Raji (cell line): ENCODE results near the gene KIDINS220.

Experiments
- POLR2A ChIP-seq: IDR thresholded peaks from 2 replicates; pipeline ENCODE4 v1.6.1; 2011; ENCODE audit warnings: low read depth, low read length, control low read depth; ENCODE audit not compliant: insufficient read depth

Gene KIDINS220

GRCh38 chr2:8836971-8837794 is at the start of gene KIDINS220:
Gene KIDINS220 (minus strand): TSS chr2:8837613. CDS start chr2:8827093, 10,520 bp downstream.
- TF ChIP-seq POLR2A, result peak; percentile 90

GRCh38 chr2:8886876-8887275 is 49.5 kb upstream of the KIDINS220 start:
- TF ChIP-seq POLR2A, result no peak

DNA sequence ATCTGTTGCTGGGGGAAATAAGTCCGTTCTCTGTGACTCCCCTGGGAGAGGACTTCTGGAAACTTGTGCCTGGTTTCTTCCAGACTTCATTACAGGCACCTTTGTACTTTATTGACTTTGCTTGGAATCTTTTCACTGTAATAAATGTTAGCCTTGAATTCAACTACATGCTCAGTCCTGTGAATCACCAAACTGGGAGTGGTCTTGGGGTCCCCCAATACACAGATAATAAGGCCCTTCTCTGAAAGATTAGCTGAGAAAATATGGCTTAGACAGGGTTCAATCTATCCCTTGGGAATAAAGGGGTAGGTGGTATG is 48.7 kb upstream of the KIDINS220 start:
- no peak for TF ChIP-seq POLR2A

DNA sequence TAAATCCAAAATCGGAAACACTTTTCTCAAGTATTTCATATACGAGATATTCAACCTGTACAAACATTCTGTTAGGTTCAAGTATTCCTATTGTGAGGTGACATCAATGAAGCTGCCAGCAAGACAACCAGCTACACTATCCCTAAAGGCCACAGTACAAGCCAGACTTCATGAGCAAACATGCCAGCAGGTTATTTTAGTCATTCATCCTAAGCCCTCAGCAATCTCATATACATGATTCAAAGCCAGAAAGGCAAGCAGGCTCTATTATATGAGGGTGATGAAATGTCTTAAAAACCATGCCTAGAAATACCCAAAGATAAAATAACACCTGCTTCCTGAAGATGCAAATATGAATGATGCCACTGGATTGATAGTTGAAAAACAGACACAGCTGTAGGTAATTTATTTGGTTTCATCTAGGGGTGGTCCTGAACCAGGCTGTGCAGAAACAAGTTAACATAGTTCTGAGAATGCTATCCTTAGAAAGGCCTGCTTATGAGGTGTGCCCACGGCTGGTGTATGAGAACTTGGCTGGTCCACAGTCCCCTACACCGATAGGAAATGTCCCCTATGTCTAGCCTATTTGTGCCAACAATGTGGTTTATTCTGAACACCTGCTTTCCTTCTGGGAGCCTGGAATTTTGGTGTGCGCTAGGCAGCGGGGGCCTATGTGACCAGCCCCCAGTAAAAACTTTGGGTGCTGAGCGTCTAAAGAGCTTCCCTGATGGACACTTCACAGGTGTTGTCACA is 48.2 kb upstream of the KIDINS220 start:
- TF ChIP-seq POLR2A, result no peak

- no peak for TF ChIP-seq POLR2A
Observed at GRCh38 chr2:8884812-8885211, 47.4 kb upstream of the KIDINS220 start.

DNA sequence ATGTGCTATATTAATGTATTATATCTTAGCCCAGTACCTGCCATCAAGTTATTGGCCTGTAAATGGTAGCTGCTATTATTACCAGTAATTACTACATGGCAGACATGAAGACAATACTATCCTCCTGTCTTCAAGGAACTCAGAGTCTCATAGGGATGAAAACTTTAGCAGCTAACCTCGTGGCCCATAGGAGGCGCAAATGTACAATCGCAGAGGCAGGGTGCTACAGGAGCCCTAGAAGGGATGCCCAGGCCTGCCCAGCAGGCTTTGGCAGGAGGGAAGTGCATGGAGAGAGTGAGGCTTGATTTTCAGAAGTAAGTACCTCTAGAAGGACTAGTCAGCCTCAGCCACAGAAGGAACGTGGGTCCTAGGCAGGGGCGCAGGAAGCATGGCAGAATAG is 44.7 kb upstream of the KIDINS220 start:
- no peak for TF ChIP-seq POLR2A

DNA sequence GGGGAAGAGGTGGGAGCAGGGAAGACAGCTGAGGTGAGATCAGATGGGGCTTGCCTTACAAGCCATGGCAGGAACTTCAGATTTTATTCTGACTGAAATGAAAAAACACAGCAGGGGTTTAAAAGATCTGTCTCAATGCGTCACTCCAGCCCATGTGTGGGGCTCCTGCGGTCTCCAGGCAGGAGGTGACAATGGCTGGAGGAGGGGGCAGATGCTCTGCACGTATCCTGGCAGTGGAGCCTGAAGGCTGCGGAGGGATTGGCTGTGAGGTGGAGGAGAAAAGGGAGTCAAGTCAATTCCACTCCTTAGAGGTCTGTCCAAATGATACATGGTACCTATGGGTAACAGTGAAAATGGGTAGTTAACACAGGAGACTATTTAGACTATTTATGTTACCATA is 40.5 kb upstream of the KIDINS220 start:
- TF ChIP-seq POLR2A, result no peak

- no peak for TF ChIP-seq POLR2A
Observed at GRCh38 chr2:8877332-8877731, 39.9 kb upstream of the KIDINS220 start.

DNA sequence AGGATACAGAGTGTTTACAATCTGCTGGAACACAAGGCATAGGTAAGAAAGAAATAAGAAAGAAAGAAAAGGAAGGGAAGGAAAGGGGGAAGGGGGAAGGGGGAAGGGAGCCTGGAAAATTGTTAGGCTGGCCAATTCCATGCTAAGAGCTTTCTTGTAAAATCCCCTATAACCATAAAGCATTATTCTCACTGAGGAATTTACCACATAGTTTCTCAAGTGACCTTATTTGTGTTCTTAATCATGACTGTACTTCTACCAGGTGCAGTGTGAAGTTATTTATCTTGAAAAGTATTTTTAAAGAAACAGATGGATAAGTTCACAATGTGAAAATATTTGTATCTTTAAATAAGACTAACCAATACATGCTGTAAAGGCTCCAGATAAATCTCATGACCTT is 39.2 kb upstream of the KIDINS220 start:
- TF ChIP-seq POLR2A, result no peak

GRCh38 chr2:8872821-8873432 is 35.5 kb upstream of the KIDINS220 start:
- no peak for TF ChIP-seq POLR2A

- no peak for TF ChIP-seq POLR2A
Observed at GRCh38 chr2:8870441-8870840, 33.0 kb upstream of the KIDINS220 start.

DNA sequence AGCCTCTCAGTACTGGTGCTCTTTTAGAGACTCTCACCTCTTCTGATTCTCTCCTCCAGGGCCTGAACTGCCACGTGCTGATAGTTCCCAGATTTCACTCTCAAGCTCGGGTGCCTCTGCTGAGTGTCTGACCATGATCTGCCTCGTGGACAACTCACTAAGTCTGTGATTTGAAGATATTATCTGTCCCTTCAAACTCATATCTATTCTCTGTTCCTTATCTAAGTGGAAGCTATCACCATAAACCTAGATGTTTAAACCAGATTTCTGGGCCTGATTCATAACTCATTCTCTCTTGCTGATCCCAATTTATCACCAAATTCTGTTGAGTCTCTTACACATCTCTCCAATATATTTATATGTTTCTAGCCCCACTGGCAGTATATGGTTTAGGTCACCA is 29.9 kb upstream of the KIDINS220 start:
- no peak for TF ChIP-seq POLR2A

DNA sequence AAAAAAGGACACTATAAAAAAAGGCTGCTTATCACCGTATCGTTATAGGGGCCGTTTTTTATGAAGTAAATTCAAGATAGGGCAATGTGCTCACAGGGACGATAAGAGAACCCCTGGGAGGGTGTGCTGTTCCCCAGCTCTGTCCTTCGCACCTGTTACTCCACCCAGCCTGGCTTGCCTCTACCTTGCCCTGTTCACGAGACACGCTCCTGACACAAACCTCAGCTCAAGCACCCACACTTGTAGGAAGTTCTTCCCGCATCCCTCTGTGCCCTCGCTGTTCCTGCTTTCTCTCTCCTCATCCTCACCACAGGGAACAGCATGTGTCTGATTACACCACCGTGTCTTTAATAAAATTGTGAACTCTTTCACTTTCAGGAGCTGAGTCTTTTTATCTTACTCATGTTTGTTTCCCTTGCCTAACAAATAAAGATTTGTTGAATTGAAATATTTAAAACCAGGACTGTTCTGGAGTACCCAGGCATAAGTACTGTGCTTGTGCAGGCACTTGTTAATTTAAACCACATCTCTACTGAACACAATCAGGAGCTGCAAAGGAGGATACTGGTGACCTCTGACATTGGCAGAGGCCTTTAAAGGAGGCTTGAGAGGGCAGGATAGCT is 26.0 kb upstream of the KIDINS220 start:
- TF ChIP-seq POLR2A, result no peak

- no peak for TF ChIP-seq POLR2A
Observed at GRCh38 chr2:8862230-8862629, 24.8 kb upstream of the KIDINS220 start.

DNA sequence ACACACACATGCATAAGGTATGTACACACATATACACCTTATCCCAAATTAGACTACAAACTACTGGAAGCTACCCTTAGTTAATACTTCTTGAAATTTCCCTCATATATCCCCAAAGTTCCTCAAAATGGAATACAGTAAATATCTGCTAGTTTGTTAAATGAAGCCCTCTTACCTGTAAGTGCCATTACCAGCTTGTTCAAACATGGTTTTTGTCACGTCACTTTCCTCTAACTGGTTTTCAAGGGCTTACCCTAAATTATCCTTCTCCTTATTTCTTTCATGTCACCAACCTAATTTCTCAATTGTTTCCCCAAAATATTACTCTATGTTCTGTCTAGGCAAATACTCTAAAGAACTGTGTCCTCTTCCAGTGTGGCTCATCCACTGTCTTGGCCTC is 24.4 kb upstream of the KIDINS220 start:
- TF ChIP-seq POLR2A, result no peak
